ENCODE results near the gene WDR5B. TPM values are rescaled to one million over a fixed set of nuclear protein-coding genes. Genes with fewer than 3 reads are reported as not detected.

The WDR5B gene
- total RNA-seq, 1 donor from 2014 or later: 1.8 TPM

DNA sequence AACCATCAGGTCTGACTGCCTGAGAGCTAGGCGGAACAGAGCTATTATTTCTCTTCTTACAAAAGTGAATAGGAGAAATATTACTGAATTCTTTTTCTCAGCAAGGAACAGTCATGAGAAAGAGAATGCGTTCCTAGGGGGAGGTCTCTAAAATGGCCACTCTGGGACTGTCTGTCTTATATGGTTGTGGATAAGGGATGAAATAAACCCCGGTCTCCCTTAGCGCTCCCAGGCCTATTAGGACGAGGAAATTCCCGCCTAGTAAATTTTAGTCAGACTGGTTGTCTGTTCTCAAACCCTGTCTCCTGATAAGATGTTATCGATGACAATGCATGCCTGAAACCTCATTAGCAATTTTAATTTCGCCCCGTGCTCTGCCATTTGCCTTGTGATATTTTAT lies 20.1 kb upstream of the WDR5B start:
- Histone ChIP-seq H3K27ac (no peak overlapping the region), H3K4me3 (no peak overlapping the region), H3K36me3 (peaks cover 67 to 74% of the 10 kb centered on the region in 2 donors), H3K4me1 (no peaks in the 10 kb centered on the region), H3K9me3 (no peaks in the 10 kb centered on the region), H3K27me3 (no peaks in the 10 kb centered on the region)
- TF ChIP-seq, protein P1, sequence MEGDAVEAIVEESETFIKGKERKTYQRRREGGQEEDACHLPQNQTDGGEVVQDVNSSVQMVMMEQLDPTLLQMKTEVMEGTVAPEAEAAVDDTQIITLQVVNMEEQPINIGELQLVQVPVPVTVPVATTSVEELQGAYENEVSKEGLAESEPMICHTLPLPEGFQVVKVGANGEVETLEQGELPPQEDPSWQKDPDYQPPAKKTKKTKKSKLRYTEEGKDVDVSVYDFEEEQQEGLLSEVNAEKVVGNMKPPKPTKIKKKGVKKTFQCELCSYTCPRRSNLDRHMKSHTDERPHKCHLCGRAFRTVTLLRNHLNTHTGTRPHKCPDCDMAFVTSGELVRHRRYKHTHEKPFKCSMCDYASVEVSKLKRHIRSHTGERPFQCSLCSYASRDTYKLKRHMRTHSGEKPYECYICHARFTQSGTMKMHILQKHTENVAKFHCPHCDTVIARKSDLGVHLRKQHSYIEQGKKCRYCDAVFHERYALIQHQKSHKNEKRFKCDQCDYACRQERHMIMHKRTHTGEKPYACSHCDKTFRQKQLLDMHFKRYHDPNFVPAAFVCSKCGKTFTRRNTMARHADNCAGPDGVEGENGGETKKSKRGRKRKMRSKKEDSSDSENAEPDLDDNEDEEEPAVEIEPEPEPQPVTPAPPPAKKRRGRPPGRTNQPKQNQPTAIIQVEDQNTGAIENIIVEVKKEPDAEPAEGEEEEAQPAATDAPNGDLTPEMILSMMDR (IDR thresholded peaks at IDR 0.05): no peak
- no peak for DNase-seq (ENCODE audit: low spot score in 2 of 2)
- intact Hi-C loops (cut with DNase I): no loop called here

DNA sequence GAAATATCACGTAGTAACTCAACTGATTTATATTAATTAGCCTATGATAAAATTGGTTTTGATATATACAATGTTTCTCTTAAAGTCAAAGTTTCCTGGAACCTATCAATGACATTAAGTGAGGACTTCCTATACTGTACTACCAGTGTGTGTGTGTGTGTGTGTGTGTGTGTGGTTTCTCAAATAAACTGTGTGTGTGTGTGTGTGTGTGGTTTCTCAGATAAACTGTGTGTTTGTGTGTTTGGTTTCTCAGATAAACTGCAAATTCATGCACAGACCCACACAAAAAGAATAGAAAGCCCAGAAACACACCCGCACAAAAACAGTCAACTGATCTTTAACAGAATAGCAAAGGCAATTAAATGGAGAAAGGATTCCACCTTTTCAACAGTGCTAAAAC lies 14.5 kb upstream of the WDR5B start:
- TF ChIP-seq, protein P1 (IDR thresholded peaks at IDR 0.05): no peak
- Histone ChIP-seq H3K27ac (no peak overlapping the region), H3K9me3 (no peaks in the 10 kb centered on the region), H3K36me3 (peaks cover 37 to 71% of the 10 kb centered on the region in 2 donors), H3K4me3 (no peak overlapping the region), H3K4me1 (no peaks in the 10 kb centered on the region), H3K27me3 (no peaks in the 10 kb centered on the region)
- intact Hi-C loops (cut with DNase I): no loop called here
- DNase-seq (ENCODE audit: low spot score in 2 of 2): no peak

DNA sequence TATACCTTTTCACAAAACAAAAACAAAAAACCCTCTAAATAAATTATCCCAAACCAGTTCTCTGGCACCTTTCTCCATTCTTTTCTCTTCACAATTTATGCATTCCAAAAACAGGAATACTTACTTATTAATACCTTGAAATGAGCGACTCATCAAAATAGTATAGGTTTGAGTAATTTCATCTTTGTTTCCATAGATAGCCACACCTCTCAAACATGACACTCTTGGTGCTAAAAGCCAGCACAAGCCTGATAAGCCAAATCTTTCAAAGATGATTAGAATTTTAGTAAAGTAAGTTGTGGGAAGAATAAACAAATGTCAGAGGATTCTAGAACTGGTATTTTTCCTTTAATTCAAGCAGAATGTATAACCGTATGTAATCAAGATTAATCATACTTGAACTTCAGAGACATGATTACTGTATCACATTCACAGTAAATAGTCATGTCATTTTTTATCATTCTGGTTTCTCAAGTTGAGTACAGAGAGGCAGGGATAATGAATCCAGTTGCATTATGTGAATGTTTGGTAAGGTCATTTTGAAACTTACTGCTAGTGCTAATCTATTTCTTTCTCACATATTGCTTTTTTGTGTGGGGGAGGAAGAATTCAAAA lies 12.1 kb upstream of the WDR5B start:
- DNase-seq (ENCODE audit: low spot score in 2 of 2): no peak
- Histone ChIP-seq H3K36me3 (peaks cover 38 to 84% of the 10 kb centered on the region in 2 donors), H3K9me3 (no peaks in the 10 kb centered on the region), H3K27me3 (no peaks in the 10 kb centered on the region), H3K4me1 (no peaks in the 10 kb centered on the region), H3K4me3 (no peak overlapping the region), H3K27ac (no peak overlapping the region)
- intact Hi-C loops (cut with DNase I): no loop called here
- TF ChIP-seq, protein P1 (IDR thresholded peaks at IDR 0.05): no peak

DNA sequence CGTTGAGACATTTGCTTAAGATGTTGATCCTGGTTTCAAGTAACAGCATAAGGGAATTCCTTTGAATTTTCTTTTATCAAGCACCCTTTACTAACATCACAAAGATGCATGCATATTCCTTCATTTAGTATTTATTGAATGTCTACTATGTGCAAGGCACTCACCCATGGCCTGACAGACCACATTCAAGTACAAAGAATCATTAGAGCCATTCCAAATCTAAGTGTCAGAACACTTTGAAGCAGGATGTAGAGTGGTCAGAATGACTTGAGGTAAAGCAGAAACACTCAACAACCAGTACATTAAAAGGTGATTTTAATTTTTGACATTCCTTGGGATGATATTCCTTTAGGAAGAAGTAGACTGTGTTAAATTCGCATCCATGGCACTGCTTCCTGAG lies 6.0 kb upstream of the WDR5B start:
- TF ChIP-seq, protein P1 (IDR thresholded peaks at IDR 0.05): no peak
- peaks cover 3 to 5% of the 10 kb centered on the region in 2 donors for H3K4me1 ChIP-seq
- peaks cover 25 to 44% of the 10 kb centered on the region in 2 donors for H3K36me3 ChIP-seq
- intact Hi-C loops (cut with DNase I): no loop called here
- no peaks in the 10 kb centered on the region for H3K27me3 ChIP-seq
- no peak overlapping the region for H3K4me3 ChIP-seq
- no peaks in the 10 kb centered on the region for H3K9me3 ChIP-seq
- H3K27ac ChIP-seq: no peak overlapping the region
- no peak for DNase-seq (ENCODE audit: low spot score in 2 of 2)

DNA sequence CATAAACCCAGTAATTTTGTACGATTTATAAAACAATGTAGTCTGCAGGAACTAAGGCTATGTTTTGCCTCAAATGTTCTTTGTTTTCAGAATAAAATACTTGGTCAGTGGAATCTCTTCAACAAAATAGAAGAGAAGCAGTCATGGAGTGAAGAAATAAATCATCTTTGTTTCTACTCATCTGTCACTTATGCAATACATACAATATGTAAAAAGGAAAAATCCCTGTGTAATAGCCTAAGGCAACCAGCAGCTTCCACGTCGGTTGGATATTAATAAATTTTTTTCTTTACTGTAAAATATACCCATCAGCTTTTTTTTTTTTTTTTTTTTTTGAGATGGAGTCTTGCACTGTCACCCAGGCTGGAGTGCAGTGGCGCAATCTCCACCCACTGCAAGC lies 5.2 kb upstream of the WDR5B start:
- Histone ChIP-seq H3K27me3 (no peaks in the 10 kb centered on the region), H3K36me3 (peaks cover 18 to 37% of the 10 kb centered on the region in 2 donors), H3K9me3 (no peaks in the 10 kb centered on the region), H3K4me1 (peaks cover 4 to 6% of the 10 kb centered on the region in 2 donors), H3K4me3 (no peak overlapping the region), H3K27ac (no peak overlapping the region)
- intact Hi-C loops (cut with DNase I): no loop called here
- TF ChIP-seq, protein P1 (IDR thresholded peaks at IDR 0.05): no peak
- no peak for DNase-seq (ENCODE audit: low spot score in 2 of 2)
